Astrocyte (in vitro differentiated cells and primary cell): ENCODE results near the gene NMB. TPM values are rescaled to one million over a fixed set of nuclear protein-coding genes. Genes with fewer than 3 reads are reported as not detected.
A peak's percentile ranks its signal among the peaks of the same experiment; 100 is the strongest.

Experiments
- DNase-seq: peaks from one replicate; pipeline ENCODE4 v3.0.0-alpha.2; 2010; ENCODE audit warnings: low read depth
- FAIRE-seq: peaks from 2 replicates; lab custom pipeline; 2011; peaks lifted over from hg19 to GRCh38; lab: Jason Lieb, UNC
- H2AFZ ChIP-seq: 2 replicates; pipeline ENCODE4 v1.6.0; 2012; ENCODE audit warnings: low read depth, low read length, inconsistent platforms
- H3K27ac ChIP-seq: 2 replicates; pipeline ENCODE4 v1.5.1; 2011; ENCODE audit warnings: low read depth, low read length, inconsistent platforms
- H3K27me3 ChIP-seq: 2 replicates; pipeline ENCODE4 v1.6.0; 2011; ENCODE audit warnings: low read length, inconsistent platforms; ENCODE audit not compliant: insufficient read depth
- H3K36me3 ChIP-seq: 2 replicates; pipeline ENCODE4 v1.5.1; 2011; ENCODE audit warnings: low read length, inconsistent platforms; ENCODE audit not compliant: insufficient read depth
- H3K4me1 ChIP-seq: 2 replicates; pipeline ENCODE4 v1.5.1; 2011; ENCODE audit warnings: low read length, inconsistent platforms; ENCODE audit not compliant: insufficient read depth
- H3K4me2 ChIP-seq: 2 replicates; pipeline ENCODE4 v1.6.0; 2012; ENCODE audit warnings: low read length, inconsistent platforms
- H3K4me3 ChIP-seq: 2 replicates; pipeline ENCODE4 v1.5.1; 2011; ENCODE audit warnings: low read depth, mild to moderate bottlenecking, low read length, inconsistent platforms; ENCODE audit not compliant: insufficient read depth
- H3K79me2 ChIP-seq: 2 replicates; pipeline ENCODE4 v1.6.0; 2012; ENCODE audit warnings: mild to moderate bottlenecking, low read length, inconsistent platforms; ENCODE audit not compliant: insufficient read depth
- H3K9ac ChIP-seq: 2 replicates; pipeline ENCODE4 v1.6.0; 2012; ENCODE audit warnings: mild to moderate bottlenecking, low read length, inconsistent platforms
- H3K9me3 ChIP-seq: 2 replicates; pipeline ENCODE4 v1.5.1; 2012; ENCODE audit warnings: low read depth, mild to moderate bottlenecking, low read length, inconsistent platforms; ENCODE audit not compliant: insufficient read depth
- H4K20me1 ChIP-seq: 2 replicates; pipeline ENCODE4 v1.6.0; 2012; ENCODE audit warnings: low read length, inconsistent platforms; ENCODE audit not compliant: insufficient read depth
- H3K27ac Mint-ChIP-seq: one replicate; pipeline ENCODE4 v1.8.0; 2021; ENCODE audit warnings: mild to moderate bottlenecking, mixed read lengths; ENCODE audit not compliant: unreplicated experiment
- H3K27me3 Mint-ChIP-seq: one replicate; pipeline ENCODE4 v1.8.0; 2021; ENCODE audit warnings: low read depth, mixed read lengths; ENCODE audit not compliant: unreplicated experiment
- H3K36me3 Mint-ChIP-seq: one replicate; pipeline ENCODE4 v1.8.0; 2021; ENCODE audit warnings: low read depth, mixed read lengths; ENCODE audit not compliant: unreplicated experiment
- H3K4me1 Mint-ChIP-seq: one replicate; pipeline ENCODE4 v1.8.0; 2021; ENCODE audit warnings: low read depth, mixed read lengths; ENCODE audit not compliant: unreplicated experiment
- H3K4me3 Mint-ChIP-seq: one replicate; pipeline ENCODE4 v1.8.0; 2021; ENCODE audit warnings: mild to moderate bottlenecking, moderate library complexity, mixed read lengths; ENCODE audit not compliant: unreplicated experiment
- H3K9me3 Mint-ChIP-seq: one replicate; pipeline ENCODE4 v1.8.0; 2021; ENCODE audit warnings: mild to moderate bottlenecking, mixed read lengths; ENCODE audit not compliant: unreplicated experiment
- EZH2 ChIP-seq: IDR thresholded peaks from 2 replicates; pipeline ENCODE4 v1.6.1; 2012; ENCODE audit warnings: mild to moderate bottlenecking, low read length, inconsistent platforms; ENCODE audit not compliant: insufficient read depth
- total RNA-seq: library from RNA; stranded (reverse); gene quantifications from 2 replicates; pipeline ENCODE4 v1.2.1, GENCODE V29; 2021
- TF ChIP-seq, protein P1 (sequence below): IDR thresholded peaks from 2 replicates; pipeline ENCODE4 v1.5.1; 2011; ENCODE audit warnings: low read depth, mild to moderate bottlenecking, inconsistent platforms, low read length, moderate library complexity; ENCODE audit not compliant: insufficient read depth

NMB gene
- total RNA-seq, 1 donor from 2014 or later: 6.4 TPM

DNA sequence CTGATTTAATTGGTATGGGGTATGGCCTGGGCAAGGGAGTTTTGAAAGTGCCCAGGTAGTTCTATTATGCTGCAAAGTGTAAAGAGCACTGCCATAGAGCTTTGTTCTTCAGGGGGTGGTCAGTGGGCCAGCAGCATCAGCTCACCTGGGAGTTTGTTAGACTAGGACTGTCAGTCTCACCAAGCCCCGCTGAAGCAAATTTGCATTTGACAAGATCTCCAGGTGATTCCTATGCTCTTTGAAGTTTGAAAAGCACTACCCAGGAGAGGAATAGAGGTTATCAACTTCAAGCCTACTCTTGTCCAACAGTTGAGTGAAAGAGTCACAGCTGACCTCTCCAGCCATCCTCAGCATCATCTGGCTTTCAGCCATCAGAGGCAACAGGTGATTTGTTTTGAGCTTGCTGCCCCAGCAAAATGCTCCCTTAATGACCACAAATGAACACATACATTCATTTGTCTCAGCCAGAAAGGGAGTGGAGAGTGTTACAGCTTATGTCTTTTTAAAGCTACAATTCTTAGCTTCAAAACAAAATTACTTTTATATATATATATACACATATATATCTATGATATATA, 49.2 kb downstream of the NMB start:
- Histone ChIP-seq H3K9me3 (no peaks in the 10 kb centered on the region), H3K9ac (no peak overlapping the region), H3K4me1 (peaks cover 7% of the 10 kb centered on the region), H3K4me3 (no peak overlapping the region), H3K79me2 (peaks cover 47% of the 10 kb centered on the region), H2AFZ (no peak overlapping the region), H3K27ac (no peak overlapping the region), H3K36me3 (peaks cover 11% of the 10 kb centered on the region), H3K4me2 (no peak overlapping the region), H3K27me3 (no peaks in the 10 kb centered on the region), H4K20me1 (peaks cover 51% of the 10 kb centered on the region)
- FAIRE-seq (no peak), DNase-seq (no peak)
- Mint-ChIP-seq H3K4me3 (no peak overlapping the region), H3K36me3 (peaks cover 24% of the 10 kb centered on the region), H3K27ac (no peak overlapping the region), H3K4me1 (no peaks in the 10 kb centered on the region), H3K27me3 (no peaks in the 10 kb centered on the region), H3K9me3 (no peaks in the 10 kb centered on the region)
- TF ChIP-seq, protein P1, sequence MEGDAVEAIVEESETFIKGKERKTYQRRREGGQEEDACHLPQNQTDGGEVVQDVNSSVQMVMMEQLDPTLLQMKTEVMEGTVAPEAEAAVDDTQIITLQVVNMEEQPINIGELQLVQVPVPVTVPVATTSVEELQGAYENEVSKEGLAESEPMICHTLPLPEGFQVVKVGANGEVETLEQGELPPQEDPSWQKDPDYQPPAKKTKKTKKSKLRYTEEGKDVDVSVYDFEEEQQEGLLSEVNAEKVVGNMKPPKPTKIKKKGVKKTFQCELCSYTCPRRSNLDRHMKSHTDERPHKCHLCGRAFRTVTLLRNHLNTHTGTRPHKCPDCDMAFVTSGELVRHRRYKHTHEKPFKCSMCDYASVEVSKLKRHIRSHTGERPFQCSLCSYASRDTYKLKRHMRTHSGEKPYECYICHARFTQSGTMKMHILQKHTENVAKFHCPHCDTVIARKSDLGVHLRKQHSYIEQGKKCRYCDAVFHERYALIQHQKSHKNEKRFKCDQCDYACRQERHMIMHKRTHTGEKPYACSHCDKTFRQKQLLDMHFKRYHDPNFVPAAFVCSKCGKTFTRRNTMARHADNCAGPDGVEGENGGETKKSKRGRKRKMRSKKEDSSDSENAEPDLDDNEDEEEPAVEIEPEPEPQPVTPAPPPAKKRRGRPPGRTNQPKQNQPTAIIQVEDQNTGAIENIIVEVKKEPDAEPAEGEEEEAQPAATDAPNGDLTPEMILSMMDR: no peak
- TF ChIP-seq EZH2: no peak

DNA sequence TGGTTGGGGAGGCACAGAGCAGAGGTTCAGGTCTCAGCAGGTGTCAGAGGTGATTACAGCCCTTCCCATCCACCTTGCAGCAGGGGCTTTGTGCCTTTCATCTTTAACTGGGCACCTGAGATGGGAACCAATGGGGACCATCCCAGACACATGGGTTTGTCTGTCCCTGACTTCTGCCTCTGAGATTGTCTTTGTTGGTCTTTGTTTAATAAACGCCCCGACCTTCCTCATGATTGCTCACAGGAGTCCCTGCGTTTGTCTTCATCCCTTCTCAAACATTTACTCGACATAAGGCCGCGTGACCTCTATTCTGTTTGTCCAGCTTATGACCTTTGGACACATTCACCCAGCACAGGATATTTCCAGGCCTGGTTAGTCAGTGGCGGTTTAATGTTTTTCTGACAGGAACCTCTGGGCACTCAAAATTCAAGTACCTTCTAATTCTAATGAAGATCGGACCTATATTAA, 51.3 kb downstream of the NMB start:
- Histone ChIP-seq H3K9me3 (no peaks in the 10 kb centered on the region), H2AFZ (no peak overlapping the region), H4K20me1 (peaks cover 59% of the 10 kb centered on the region), H3K4me3 (no peak overlapping the region), H3K4me2 (no peak overlapping the region), H3K27me3 (no peaks in the 10 kb centered on the region), H3K79me2 (peaks cover 54% of the 10 kb centered on the region), H3K36me3 (peaks cover 11% of the 10 kb centered on the region), H3K27ac (no peak overlapping the region), H3K4me1 (peaks cover 7% of the 10 kb centered on the region), H3K9ac (no peak overlapping the region)
- no peaks in the 10 kb centered on the region for H3K27me3 Mint-ChIP-seq
- DNase-seq: no peak
- peaks cover 25% of the 10 kb centered on the region for H3K36me3 Mint-ChIP-seq
- TF ChIP-seq, protein P1: no peak
- H3K4me3 Mint-ChIP-seq: no peak overlapping the region
- FAIRE-seq: no peak
- H3K9me3 Mint-ChIP-seq: no peaks in the 10 kb centered on the region
- H3K4me1 Mint-ChIP-seq: peaks cover 9% of the 10 kb centered on the region
- H3K27ac Mint-ChIP-seq: no peak overlapping the region

DNA sequence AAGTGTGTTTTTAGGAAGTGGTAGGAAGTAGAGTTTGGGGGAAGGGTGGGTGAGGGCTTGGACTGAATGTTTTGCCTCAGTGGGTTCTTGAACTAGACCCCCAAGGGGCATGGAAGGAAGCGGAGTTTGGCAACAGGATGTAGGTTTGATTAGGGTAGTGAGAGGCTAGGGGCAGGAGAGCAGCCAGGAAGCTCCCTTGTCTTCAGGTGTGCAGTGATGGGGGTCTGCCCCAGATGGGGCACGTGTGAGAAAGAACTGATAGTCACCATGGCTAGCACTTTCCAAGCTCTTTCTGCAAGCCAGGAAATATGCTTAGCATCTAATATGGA, 52.5 kb downstream of the NMB start:
- no peaks in the 10 kb centered on the region for H3K27me3 Mint-ChIP-seq

More for the DNA sequence above, 52.5 kb downstream of the NMB start:
- H3K4me1 ChIP-seq: peaks cover 7% of the 10 kb centered on the region
- no peak overlapping the region for H2AFZ ChIP-seq
- FAIRE-seq: no peak
- H3K79me2 ChIP-seq: peaks cover 59% of the 10 kb centered on the region
- peak overlapping the region; percentile 32 for H3K4me2 ChIP-seq
- no peak overlapping the region for H3K4me3 ChIP-seq
- no peak overlapping the region for H3K9ac ChIP-seq
- no peaks in the 10 kb centered on the region for H3K27me3 ChIP-seq
- Mint-ChIP-seq H3K27ac (no peak overlapping the region), H3K36me3 (peaks cover 23% of the 10 kb centered on the region), H3K9me3 (no peaks in the 10 kb centered on the region), H3K4me1 (peaks cover 9% of the 10 kb centered on the region), H3K4me3 (no peak overlapping the region)
- H3K9me3 ChIP-seq: no peaks in the 10 kb centered on the region
- no peak for DNase-seq
- H4K20me1 ChIP-seq: peaks cover 59% of the 10 kb centered on the region
- no peak overlapping the region for H3K27ac ChIP-seq
- TF ChIP-seq, protein P1: no peak
- no peak for TF ChIP-seq EZH2
- peaks cover 11% of the 10 kb centered on the region for H3K36me3 ChIP-seq
